HepG2 (cell line): ENCODE measurements around the gene FTSJ1.

Experiments
- ARHGAP35 ChIP-seq: sonication (generic); formaldehyde crosslinking; IDR thresholded peaks from 2 replicates; pipeline ENCODE4 v1.9.0; 2022; ENCODE audit warnings: mild to moderate bottlenecking, inconsistent platforms, moderate library complexity, missing genetic modification reagents, borderline replicate concordance
- CREB1 ChIP-seq, 2 experiments: fragments of 450-650 bp in 1 of 2; IDR thresholded peaks; 2 replicates each; pipeline ENCODE4 v1.6.1; 2016 to 2017; ENCODE audit warnings: control low read depth in 1 of 2, mild to moderate bottlenecking in 1 of 2, missing compliant biosample characterization in 1 of 2, missing genetic modification characterization in 1 of 2
- GATAD2A ChIP-seq: IDR thresholded peaks from 2 replicates; pipeline ENCODE4 v1.6.1; 2016
- MXI1 ChIP-seq: IDR thresholded peaks from 3 replicates; pipeline ENCODE4 v1.6.1; 2012; ENCODE audit warnings: low read depth, low read length, inconsistent platforms, borderline replicate concordance
- NR1H2 ChIP-seq: sonication (generic); formaldehyde crosslinking; IDR thresholded peaks from 2 replicates; pipeline ENCODE4 v1.8.1; 2022; ENCODE audit warnings: low read depth, missing genetic modification reagents, borderline replicate concordance
- POLR2G ChIP-seq: fragments of 200-400 bp; formaldehyde crosslinking; IDR thresholded peaks from 2 replicates; pipeline ENCODE4 v1.6.1; 2018; ENCODE audit warnings: mild to moderate bottlenecking, low read depth, low read length, moderate library complexity
- ZEB1 ChIP-seq: IDR thresholded peaks from 2 replicates; pipeline ENCODE4 v1.6.1; 2012; ENCODE audit warnings: mild to moderate bottlenecking, low read depth, inconsistent platforms; ENCODE audit not compliant: insufficient replicate concordance
- ZNF235 ChIP-seq: sonication (generic); formaldehyde crosslinking; IDR thresholded peaks from 2 replicates; pipeline ENCODE4 v1.8.1; 2023; ENCODE audit warnings: mild to moderate bottlenecking, missing genetic modification reagents, borderline replicate concordance
- ZNF274 ChIP-seq: sonication (generic); formaldehyde crosslinking; IDR thresholded peaks from 2 replicates; pipeline ENCODE4 v1.5.1; 2020; ENCODE audit warnings: mild to moderate bottlenecking, missing genetic modification reagents
- ZNF550 ChIP-seq: sonication (generic); formaldehyde crosslinking; IDR thresholded peaks from 2 replicates; pipeline ENCODE4 v1.4.0; 2020; ENCODE audit warnings: mild to moderate bottlenecking, missing genetic modification reagents, borderline replicate concordance
- TF ChIP-seq, protein P1 (sequence below), 2 experiments: sonication (generic) in 1 of 2; formaldehyde crosslinking in 1 of 2; IDR thresholded peaks; 2 replicates each; pipeline versions ENCODE4 v1.5.1 to v1.6.1; 2011 to 2020; ENCODE audit warnings: borderline replicate concordance in 1 of 2, low read depth in 1 of 2, low read length in 1 of 2, mild to moderate bottlenecking in 1 of 2, missing genetic modification reagents in 1 of 2, moderate library complexity in 1 of 2
- TF ChIP-seq, protein P2 (sequence below): sonication (generic); formaldehyde crosslinking; IDR thresholded peaks from 2 replicates; pipeline ENCODE4 v1.5.0; 2020; ENCODE audit warnings: mild to moderate bottlenecking, missing genetic modification reagents, moderate library complexity

DNA sequence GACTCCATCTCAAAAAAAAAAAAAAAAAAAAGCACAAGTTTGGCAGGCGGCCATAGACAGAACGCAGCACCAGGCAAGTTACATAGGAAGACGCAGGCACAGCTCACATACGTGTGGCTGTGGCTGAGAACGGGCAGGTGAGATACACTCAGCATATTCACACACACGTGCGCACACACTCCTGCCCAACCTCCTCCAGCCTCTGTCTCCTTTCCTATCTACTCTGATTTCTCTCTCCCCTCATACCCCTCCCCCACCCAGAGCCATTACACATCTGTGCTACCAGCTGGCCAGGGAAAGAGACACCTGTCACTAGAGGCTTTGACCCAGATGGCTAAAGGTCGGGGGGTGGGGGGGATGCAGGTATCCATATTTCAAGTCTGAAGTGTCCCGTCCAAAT, 3.8 kb upstream of the FTSJ1 start:
- TF ChIP-seq GATAD2A (CRISPR knock-in tag) (no peak), MXI1 (no peak), ZNF235 (CRISPR knock-in tag) (no peak), CREB1 (IDR thresholded peaks at IDR 0.05) (no peak), CREB1 (CRISPR knock-in tag; IDR thresholded peaks at IDR 0.05) (no peak), NR1H2 (CRISPR knock-in tag) (no peak), POLR2G (no peak), ZNF550 (no peak), ARHGAP35 (CRISPR knock-in tag) (no peak), ZNF274 (CRISPR knock-in tag) (no peak), ZEB1 (no peak)
- TF ChIP-seq, protein P1, sequence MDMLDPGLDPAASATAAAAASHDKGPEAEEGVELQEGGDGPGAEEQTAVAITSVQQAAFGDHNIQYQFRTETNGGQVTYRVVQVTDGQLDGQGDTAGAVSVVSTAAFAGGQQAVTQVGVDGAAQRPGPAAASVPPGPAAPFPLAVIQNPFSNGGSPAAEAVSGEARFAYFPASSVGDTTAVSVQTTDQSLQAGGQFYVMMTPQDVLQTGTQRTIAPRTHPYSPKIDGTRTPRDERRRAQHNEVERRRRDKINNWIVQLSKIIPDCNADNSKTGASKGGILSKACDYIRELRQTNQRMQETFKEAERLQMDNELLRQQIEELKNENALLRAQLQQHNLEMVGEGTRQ (IDR thresholded peaks at IDR 0.05; ENCODE audit: low read depth, low read length): no peak
- TF ChIP-seq, protein P1 (CRISPR knock-in tag; IDR thresholded peaks at IDR 0.05; ENCODE audit: borderline replicate concordance): no peak
- TF ChIP-seq, protein P2, sequence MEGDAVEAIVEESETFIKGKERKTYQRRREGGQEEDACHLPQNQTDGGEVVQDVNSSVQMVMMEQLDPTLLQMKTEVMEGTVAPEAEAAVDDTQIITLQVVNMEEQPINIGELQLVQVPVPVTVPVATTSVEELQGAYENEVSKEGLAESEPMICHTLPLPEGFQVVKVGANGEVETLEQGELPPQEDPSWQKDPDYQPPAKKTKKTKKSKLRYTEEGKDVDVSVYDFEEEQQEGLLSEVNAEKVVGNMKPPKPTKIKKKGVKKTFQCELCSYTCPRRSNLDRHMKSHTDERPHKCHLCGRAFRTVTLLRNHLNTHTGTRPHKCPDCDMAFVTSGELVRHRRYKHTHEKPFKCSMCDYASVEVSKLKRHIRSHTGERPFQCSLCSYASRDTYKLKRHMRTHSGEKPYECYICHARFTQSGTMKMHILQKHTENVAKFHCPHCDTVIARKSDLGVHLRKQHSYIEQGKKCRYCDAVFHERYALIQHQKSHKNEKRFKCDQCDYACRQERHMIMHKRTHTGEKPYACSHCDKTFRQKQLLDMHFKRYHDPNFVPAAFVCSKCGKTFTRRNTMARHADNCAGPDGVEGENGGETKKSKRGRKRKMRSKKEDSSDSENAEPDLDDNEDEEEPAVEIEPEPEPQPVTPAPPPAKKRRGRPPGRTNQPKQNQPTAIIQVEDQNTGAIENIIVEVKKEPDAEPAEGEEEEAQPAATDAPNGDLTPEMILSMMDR: no peak
